DOHH2 (cell line): ENCODE measurements around the gene CCHCR1.
"Not testable (repeated sequence)": the region's sequence is repeated elsewhere in the genome, so short reads cannot be mapped to it uniquely, and the experiment has no call there.

Experiments
- H3F3A ChIP-seq: fragments of 200-600 bp; sonication (generic), shearing (Covaris generic); 2 replicates; pipeline ENCODE4 v1.6.0; 2016; ENCODE audit warnings: antibody characterized with exemption, mild to moderate bottlenecking; ENCODE audit not compliant: control insufficient read depth, insufficient read depth
- H3K27ac ChIP-seq: fragments of 200-600 bp; sonication (generic); 2 replicates; pipeline ENCODE4 v1.5.1; 2014; ENCODE audit warnings: low read depth, mild to moderate bottlenecking, low read length, moderate library complexity
- H3K27me3 ChIP-seq: fragments of 200-600 bp; sonication (generic); 2 replicates; pipeline ENCODE4 v1.6.1; 2014; ENCODE audit warnings: mild to moderate bottlenecking, low read length, mixed read lengths; ENCODE audit not compliant: control insufficient read depth
- H3K36me3 ChIP-seq: fragments of 200-600 bp; sonication (generic); 2 replicates; pipeline ENCODE4 v1.6.1; 2014; ENCODE audit warnings: mild to moderate bottlenecking, low read length, moderate library complexity, mixed read lengths; ENCODE audit not compliant: control insufficient read depth
- H3K4me1 ChIP-seq: fragments of 200-600 bp; sonication (generic); 2 replicates; pipeline ENCODE4 v1.6.1; 2014; ENCODE audit warnings: mild to moderate bottlenecking, low read length, mixed read lengths; ENCODE audit not compliant: control insufficient read depth
- H3K4me2 ChIP-seq: fragments of 200-600 bp; sonication (generic); 2 replicates; pipeline ENCODE4 v1.6.0; 2014; ENCODE audit warnings: mild to moderate bottlenecking, low read length, moderate library complexity
- H3K4me3 ChIP-seq: fragments of 200-600 bp; sonication (generic); 2 replicates; pipeline ENCODE4 v1.5.1; 2014; ENCODE audit warnings: mild to moderate bottlenecking, low read length, mixed read lengths
- H3K79me2 ChIP-seq: fragments of 200-600 bp; sonication (generic); 2 replicates; pipeline ENCODE4 v1.6.1; 2014; ENCODE audit warnings: mild to moderate bottlenecking, low read length, mixed read lengths; ENCODE audit not compliant: control insufficient read depth
- H3K9me2 ChIP-seq: fragments of 200-600 bp; sonication (generic); replicated peaks from 2 replicates; pipeline ENCODE4 v1.6.1; 2014; ENCODE audit warnings: mild to moderate bottlenecking, low read length, mixed read lengths; ENCODE audit not compliant: control insufficient read depth
- H3K9me3 ChIP-seq: fragments of 200-600 bp; sonication (generic); 2 replicates; pipeline ENCODE4 v1.6.1; 2014; ENCODE audit warnings: antibody characterized with exemption, low read length, mixed read lengths; ENCODE audit not compliant: control insufficient read depth, insufficient read depth
- H4K20me1 ChIP-seq: fragments of 200-600 bp; sonication (generic); 2 replicates; pipeline ENCODE4 v1.6.0; 2014; ENCODE audit warnings: low read depth, mild to moderate bottlenecking, antibody characterized with exemption, low read length, moderate library complexity; ENCODE audit not compliant: control insufficient read depth, insufficient read depth
- CTCF ChIP-seq: fragments of 200-600 bp; sonication (generic); IDR thresholded peaks from one replicate; pipeline ENCODE4 v1.5.1; 2014; ENCODE audit warnings: antibody characterized with exemption, mild to moderate bottlenecking, low read depth, low read length; ENCODE audit not compliant: poor library complexity, severe bottlenecking
- EZH2phosphoT487 ChIP-seq: fragments of 200-600 bp; sonication (generic); IDR thresholded peaks from 2 replicates; pipeline ENCODE4 v1.6.1; 2017; ENCODE audit warnings: borderline replicate concordance, mild to moderate bottlenecking, antibody characterized with exemption, low read length, moderate library complexity, mixed read lengths

Gene CCHCR1

GRCh38 chr6:31203345-31203979 is 45.9 kb upstream of the CCHCR1 start:
- H3K4me3 ChIP-seq: peak overlapping the region; percentile 66
- peaks cover 65% of the 10 kb centered on the region for H3K4me1 ChIP-seq
- no peaks in the 10 kb centered on the region for H3K9me3 ChIP-seq
- H3K79me2 ChIP-seq: peaks cover 36% of the 10 kb centered on the region
- H3K27me3 ChIP-seq: no peaks in the 10 kb centered on the region
- no peaks in the 10 kb centered on the region for H3K9me2 ChIP-seq
- peaks cover 28% of the 10 kb centered on the region for H3K36me3 ChIP-seq
- no peaks in the 10 kb centered on the region for H4K20me1 ChIP-seq
- H3F3A ChIP-seq: peaks cover 23% of the 10 kb centered on the region
- no peak for TF ChIP-seq CTCF
- no peak for TF ChIP-seq EZH2phosphoT487
- peak overlapping the region; percentile 87 for H3K27ac ChIP-seq
- H3K4me2 ChIP-seq: peak overlapping the region; percentile 76

GRCh38 chr6:31202259-31203166 is 44.9 kb upstream of the CCHCR1 start:
- Histone ChIP-seq H3K4me2 (peak overlapping the region; percentile 76), H4K20me1 (no peaks in the 10 kb centered on the region), H3K36me3 (peaks cover 32% of the 10 kb centered on the region), H3K4me1 (peaks cover 65% of the 10 kb centered on the region), H3K79me2 (peaks cover 40% of the 10 kb centered on the region), H3K27ac (peak overlapping the region; percentile 87), H3K27me3 (no peaks in the 10 kb centered on the region), H3K9me3 (no peaks in the 10 kb centered on the region), H3F3A (peaks cover 28% of the 10 kb centered on the region), H3K4me3 (peak overlapping the region; percentile 66), H3K9me2 (no peaks in the 10 kb centered on the region)
- TF ChIP-seq EZH2phosphoT487: no peak

- not testable (repeated sequence) for H3K27me3 ChIP-seq, H3K9me2 ChIP-seq, H4K20me1 ChIP-seq, H3K9me3 ChIP-seq
- H3K4me3 ChIP-seq: peak overlapping the region; percentile 79
- peaks cover 33% of the 10 kb centered on the region for H3F3A ChIP-seq
- H3K79me2 ChIP-seq: peaks cover 52% of the 10 kb centered on the region
- peaks cover 62% of the 10 kb centered on the region for H3K4me1 ChIP-seq
- H3K36me3 ChIP-seq: peaks cover 37% of the 10 kb centered on the region
- H3K27ac ChIP-seq: peak overlapping the region; percentile 92
- peak overlapping the region; percentile 63 for H3K4me2 ChIP-seq
Measured at GRCh38 chr6:31199105-31199452, 41.5 kb upstream of the CCHCR1 start.

- Histone ChIP-seq H3K27me3 (no peaks in the 10 kb centered on the region), H3F3A (peaks cover 21% of the 10 kb centered on the region), H4K20me1 (no peaks in the 10 kb centered on the region), H3K79me2 (peaks cover 52% of the 10 kb centered on the region), H3K27ac (peak overlapping the region; percentile 92), H3K36me3 (peaks cover 37% of the 10 kb centered on the region), H3K4me2 (peak overlapping the region; percentile 63), H3K9me2 (no peaks in the 10 kb centered on the region), H3K9me3 (no peaks in the 10 kb centered on the region), H3K4me3 (peak overlapping the region; percentile 79), H3K4me1 (peaks cover 50% of the 10 kb centered on the region)
- TF ChIP-seq CTCF: no peak
Measured at GRCh38 chr6:31197559-31198305, 40.1 kb upstream of the CCHCR1 start.

GRCh38 chr6:31196251-31197022 is 38.8 kb upstream of the CCHCR1 start:
- H3K4me3 ChIP-seq: peak overlapping the region; percentile 79
- not testable (repeated sequence) for H4K20me1 ChIP-seq

More at GRCh38 chr6:31196251-31197022, 38.8 kb upstream of the CCHCR1 start:
- peaks cover 44% of the 10 kb centered on the region for H3K79me2 ChIP-seq
- peaks cover 12% of the 10 kb centered on the region for H3F3A ChIP-seq
- H3K9me3 ChIP-seq, H3K27me3 ChIP-seq, H3K9me2 ChIP-seq: not testable (repeated sequence)
- peak overlapping the region; percentile 92 for H3K27ac ChIP-seq
- peak overlapping the region; percentile 63 for H3K4me2 ChIP-seq
- peaks cover 38% of the 10 kb centered on the region for H3K4me1 ChIP-seq
- H3K36me3 ChIP-seq: peaks cover 29% of the 10 kb centered on the region
